SK-N-SH (cell line): ENCODE measurements around the gene RRP8. TPM values are rescaled to one million over a fixed set of nuclear protein-coding genes. Genes with fewer than 3 reads are reported as not detected.

Experiments used
- CTCF ChIA-PET: fragments of 300-600, 350-600 bp; formaldehyde crosslinking; extraction: SDS; loops from one replicate; lab custom pipeline; 2021; lab: Yijun Ruan, JAX
- POLR2A ChIA-PET: fragments of 350-600 bp; sonication (Branson Sonifier 250); formaldehyde crosslinking; extraction: SDS; loops from one replicate; lab custom pipeline; 2020; ENCODE audit warnings: antibody characterized with exemption, inconsistent platforms; lab: Yijun Ruan, JAX
- DNase-seq: peaks from one replicate; pipeline ENCODE4 v3.0.0; 2012
- H2AFZ ChIP-seq: fragments of 200-600 bp; sonication (generic); 2 replicates; pipeline ENCODE4 v1.8.1; 2016; ENCODE audit warnings: antibody characterized with exemption, mild to moderate bottlenecking, low read depth
- H3F3A ChIP-seq: fragments of 200-600 bp; sonication (generic); replicated peaks from 2 replicates; pipeline ENCODE3; 2016; ENCODE audit warnings: antibody characterized with exemption, mild to moderate bottlenecking; ENCODE audit not compliant: insufficient read depth
- H3K27ac ChIP-seq, 2 experiments: fragments of 200-500 bp in 1 of 2; fragments of 200-600 bp in 1 of 2; sonication (Bioruptor generic) in 1 of 2; sonication (generic), shearing (Covaris generic) in 1 of 2; 2 replicates each; pipeline versions ENCODE4 v1.5.1 to v1.6.1; 2014 to 2016; ENCODE audit warnings: low read depth in 2 of 2, inconsistent platforms in 1 of 2, low read length in 1 of 2, mild to moderate bottlenecking in 1 of 2, mixed read lengths in 1 of 2
- H3K27me3 ChIP-seq: fragments of 200-600 bp; sonication (generic), shearing (Covaris generic); 2 replicates; pipeline ENCODE4 v1.6.1; 2016; ENCODE audit warnings: mixed run types; ENCODE audit not compliant: insufficient read depth
- H3K36me3 ChIP-seq, 2 experiments: fragments of 200-500 bp in 1 of 2; fragments of 200-600 bp in 1 of 2; sonication (Bioruptor generic) in 1 of 2; sonication (generic) in 1 of 2; replicated peaks in 1 of 2; 2 replicates each; pipeline versions ENCODE3 to v1.5.1; 2014 to 2016; ENCODE audit warnings: low read length in 1 of 2, mild to moderate bottlenecking in 1 of 2; ENCODE audit not compliant: insufficient read depth in 2 of 2, control insufficient read depth in 1 of 2
- H3K4me1 ChIP-seq, 2 experiments: fragments of 200-500 bp in 1 of 2; fragments of 200-600 bp in 1 of 2; sonication (Bioruptor generic) in 1 of 2; sonication (generic), shearing (Covaris generic) in 1 of 2; 2 replicates each; pipeline versions ENCODE4 v1.5.1 to v1.6.1; 2014 to 2016; ENCODE audit warnings: low read depth in 1 of 2, low read length in 1 of 2, mixed run types in 1 of 2; ENCODE audit not compliant: insufficient read depth in 2 of 2, control insufficient read depth in 1 of 2
- H3K4me2 ChIP-seq: fragments of 200-600 bp; sonication (generic), shearing (Covaris generic); 2 replicates; pipeline ENCODE4 v1.6.1; 2017; ENCODE audit warnings: mixed run types
- H3K4me3 ChIP-seq, 2 experiments: fragments of 200-500 bp in 1 of 2; fragments of 200-600 bp in 1 of 2; sonication (Bioruptor generic) in 1 of 2; sonication (generic), shearing (Covaris generic) in 1 of 2; 2 replicates each; pipeline versions ENCODE4 v1.5.1 to v1.8.1; 2014 to 2016; ENCODE audit warnings: low read depth in 2 of 2, inconsistent platforms in 1 of 2, low read length in 1 of 2, mild to moderate bottlenecking in 1 of 2, mixed read lengths in 1 of 2, moderate library complexity in 1 of 2
- H3K79me2 ChIP-seq: fragments of 200-600 bp; sonication (generic); 2 replicates; pipeline ENCODE4 v1.8.1; 2017; ENCODE audit warnings: mild to moderate bottlenecking; ENCODE audit not compliant: insufficient read depth
- H3K9ac ChIP-seq: fragments of 200-600 bp; sonication (generic); 2 replicates; pipeline ENCODE4 v1.6.1; 2017; ENCODE audit warnings: mixed run types
- H3K9me2 ChIP-seq: fragments of 200-600 bp; sonication (generic); 2 replicates; pipeline ENCODE4 v1.6.1; 2017; ENCODE audit warnings: mixed run types
- H3K9me3 ChIP-seq: fragments of 200-600 bp; sonication (generic); 2 replicates; pipeline ENCODE4 v1.6.1; 2017; ENCODE audit warnings: mixed run types, mild to moderate bottlenecking, moderate library complexity
- H4K20me1 ChIP-seq: fragments of 200-600 bp; sonication (generic); 2 replicates; pipeline ENCODE4 v1.6.1; 2017; ENCODE audit warnings: mild to moderate bottlenecking, mixed run types; ENCODE audit not compliant: insufficient read depth
- CHD2 ChIP-seq: fragments of 150-350 bp; IDR thresholded peaks from 2 replicates; pipeline ENCODE4 v1.6.1; 2018; ENCODE audit warnings: low read length; ENCODE audit not compliant: partially characterized antibody
- CTCF ChIP-seq: fragments of 200-600 bp; sonication (generic); IDR thresholded peaks from 2 replicates; pipeline ENCODE4 v1.6.1; 2017; ENCODE audit warnings: antibody characterized with exemption, mild to moderate bottlenecking, moderate library complexity
- FOXJ3 ChIP-seq: sonication (generic); formaldehyde crosslinking; IDR thresholded peaks from 2 replicates; pipeline ENCODE4 v1.5.1; 2020; ENCODE audit warnings: mild to moderate bottlenecking, missing genetic modification reagents
- GABPA ChIP-seq: IDR thresholded peaks from 2 replicates; pipeline ENCODE4 v1.4.0; 2012; ENCODE audit warnings: low read depth, mild to moderate bottlenecking
- GATA2 ChIP-seq: sonication (generic); formaldehyde crosslinking; IDR thresholded peaks from 2 replicates; pipeline ENCODE4 v1.5.0; 2020; ENCODE audit warnings: mild to moderate bottlenecking, missing genetic modification reagents
- IRF3 ChIP-seq: fragments of 150-350 bp; IDR thresholded peaks from 2 replicates; pipeline ENCODE4 v1.6.1; 2016; ENCODE audit warnings: mild to moderate bottlenecking, low read depth, low read length
- JUND ChIP-seq: IDR thresholded peaks from 2 replicates; pipeline ENCODE4 v1.4.0; 2012
- MAX ChIP-seq: IDR thresholded peaks from 2 replicates; pipeline ENCODE4 v1.4.0; 2012; ENCODE audit warnings: low read depth
- MXI1 ChIP-seq: IDR thresholded peaks from 2 replicates; pipeline ENCODE4 v1.6.1; 2012; ENCODE audit warnings: mild to moderate bottlenecking, low read depth, low read length, improper control_type of control experiment
- NFIC ChIP-seq: IDR thresholded peaks from 2 replicates; pipeline ENCODE4 v1.4.0; 2012; ENCODE audit warnings: borderline replicate concordance
- NRF1 ChIP-seq: IDR thresholded peaks from 2 replicates; pipeline ENCODE4 v1.6.1; 2012; ENCODE audit warnings: low read depth, mild to moderate bottlenecking, low read length
- RAD21 ChIP-seq: IDR thresholded peaks from 2 replicates; pipeline ENCODE4 v1.6.1; 2012; ENCODE audit warnings: mild to moderate bottlenecking, low read length
- RXRA ChIP-seq: IDR thresholded peaks from 2 replicates; pipeline ENCODE4 v1.4.0; 2012; ENCODE audit warnings: low read depth, mild to moderate bottlenecking, borderline replicate concordance
- TAF1 ChIP-seq: IDR thresholded peaks from 2 replicates; pipeline ENCODE4 v1.6.1; 2012; ENCODE audit warnings: low read depth, mild to moderate bottlenecking, low read length, moderate library complexity, borderline replicate concordance
- WGBS: methylation state at CpG from one replicate; pipeline ENCODE4 v1.1.6; 2017; ENCODE audit warnings: low lambda C conversion rate; 5-methylcytosine and 5-hydroxymethylcytosine counted together
- polyA plus RNA-seq, 3 experiments: library from polyadenylated mRNA; depleted of rRNA; stranded (reverse); fragments of >200 nt; gene quantifications; 2 replicates each; pipeline ENCODE4 v1.2.3, GENCODE V29; 2012

RRP8 gene
- polyA plus RNA-seq, 1 of the 3 experiments (the other 2 are of a cell fraction): 7.8 TPM

GRCh38 chr11:6586434-6587359 is 16.7 kb downstream of the RRP8 start:
- peak; percentile 64; the same call in 1 of the 2 replicates for TF ChIP-seq MXI1
- no peak for TF ChIP-seq MAX
- Histone ChIP-seq H3K36me3 (peaks cover 3 to 19% of the 10 kb centered on the region in 2 experiments), H3K4me3 (peak overlapping the region in 1 of 2 experiments; percentile 16; a peak in 1 of 4 replicates), H3K9me3 (peaks cover 27% of the 10 kb centered on the region; the same call in 1 of the 2 replicates), H3K27ac (peak overlapping the region in 1 of 2 experiments; percentile 62; a peak in 2 of 4 replicates), H3F3A (peaks cover 12% of the 10 kb centered on the region), H3K79me2 (no peaks in the 10 kb centered on the region; the same call in 1 of the 2 replicates), H3K9ac (no peak overlapping the region), H3K4me1 (peaks cover 8 to 11% of the 10 kb centered on the region in 2 experiments; a peak in 2 of 4 replicates), H2AFZ (no peak overlapping the region), H3K4me2 (no peak overlapping the region), H3K27me3 (no peaks in the 10 kb centered on the region), H4K20me1 (no peaks in the 10 kb centered on the region), H3K9me2 (peaks cover 2% of the 10 kb centered on the region; the same call in 1 of the 2 replicates)
- POLR2A ChIA-PET: interaction anchor here (0.5 kb wide), 2 partner anchors 14 to 168 kb away, joined by 3 to 4 read pairs; partner anchors contain the start of gene APBB1
- WGBS: 73% methylated on average over 12 of the region's 25 CpGs
- DNase-seq: peak; percentile 63
- CTCF ChIA-PET: interaction anchor here (0.8 to 1.5 kb wide), 7 partner anchors 11 to 208 kb away, joined by 3 to 5 read pairs (median 3); partner anchors contain the start of gene ILK

GRCh38 chr11:6584528-6584927 is 18.9 kb downstream of the RRP8 start:
- CTCF ChIA-PET: interaction anchor here (1.0 to 1.6 kb wide), 2 partner anchors 14 to 53 kb away, joined by 3 to 7 read pairs; no protein-coding TSS in a partner anchor
- POLR2A ChIA-PET: no interaction called here
- no peak for TF ChIP-seq NFIC
- no peak for TF ChIP-seq GABPA
- no peak for TF ChIP-seq TAF1
- TF ChIP-seq RXRA: no peak

GRCh38 chr11:6583584-6583983 is 19.8 kb downstream of the RRP8 start:
- Histone ChIP-seq H3K9ac (no peak overlapping the region), H3F3A (peaks cover 9% of the 10 kb centered on the region), H3K9me3 (peaks cover 27% of the 10 kb centered on the region; the same call in 1 of the 2 replicates), H2AFZ (no peak overlapping the region), H3K27ac (no peak overlapping the region), H3K4me3 (no peak overlapping the region), H3K27me3 (no peaks in the 10 kb centered on the region), H4K20me1 (no peaks in the 10 kb centered on the region), H3K79me2 (peaks cover 7% of the 10 kb centered on the region; the same call in 1 of the 2 replicates), H3K36me3 (peaks cover 0 to 14% of the 10 kb centered on the region in 2 experiments), H3K4me1 (peaks cover 8 to 11% of the 10 kb centered on the region in 2 experiments; a peak in 2 of 4 replicates), H3K9me2 (peaks cover 2% of the 10 kb centered on the region; the same call in 1 of the 2 replicates), H3K4me2 (no peak overlapping the region)
- 93% methylated on average over 1 of the region's 1 CpG for WGBS
- DNase-seq: no peak
- POLR2A ChIA-PET: no interaction called here
- CTCF ChIA-PET: no interaction called here
- TF ChIP-seq CHD2 (no peak), FOXJ3 (CRISPR knock-in tag) (no peak), TAF1 (no peak), NFIC (no peak), CTCF (no peak), JUND (no peak), GATA2 (CRISPR knock-in tag) (no peak), IRF3 (no peak), NRF1 (no peak), GABPA (no peak), RAD21 (no peak)

More at GRCh38 chr11:6584528-6584927, 18.9 kb downstream of the RRP8 start:
- 82% methylated on average over 4 of the region's 4 CpGs for WGBS
- peaks cover 0 to 14% of the 10 kb centered on the region in 2 experiments for H3K36me3 ChIP-seq
- peaks cover 7% of the 10 kb centered on the region; the same call in 1 of the 2 replicates for H3K79me2 ChIP-seq
- H3K9me3 ChIP-seq: peaks cover 27% of the 10 kb centered on the region; the same call in 1 of the 2 replicates
- no peak overlapping the region for H3K4me3 ChIP-seq
- peaks cover 8 to 11% of the 10 kb centered on the region in 2 experiments; a peak in 2 of 4 replicates for H3K4me1 ChIP-seq
- peaks cover 7% of the 10 kb centered on the region for H3F3A ChIP-seq
- H3K27ac ChIP-seq: no peak overlapping the region
- H3K9ac ChIP-seq: no peak overlapping the region
- no peaks in the 10 kb centered on the region for H3K27me3 ChIP-seq
- H3K9me2 ChIP-seq: peaks cover 2% of the 10 kb centered on the region; the same call in 1 of the 2 replicates
- DNase-seq: no peak
- H2AFZ ChIP-seq: no peak overlapping the region
- H4K20me1 ChIP-seq: no peaks in the 10 kb centered on the region
- no peak overlapping the region for H3K4me2 ChIP-seq
